GM12872 (cell line): ENCODE results near the gene ROMO1.

Source experiments
- CTCF ChIP-seq: IDR thresholded peaks from 3 replicates; pipeline ENCODE4 v1.5.1; 2011; ENCODE audit warnings: low read depth, mild to moderate bottlenecking, low read length, moderate library complexity; ENCODE audit not compliant: insufficient read depth

ROMO1 gene

GRCh38 chr20:35665949-35666288 is 33.3 kb upstream of the ROMO1 start:
- TF ChIP-seq CTCF: no peak

- no peak for TF ChIP-seq CTCF
These were observed 30.0 kb upstream of the ROMO1 start for GRCh38 chr20:35669221-35669620.

GRCh38 chr20:35669681-35670080 is 29.5 kb upstream of the ROMO1 start:
- no peak for TF ChIP-seq CTCF

GRCh38 chr20:35673884-35674283 is 25.3 kb upstream of the ROMO1 start:
- TF ChIP-seq CTCF: no peak

- no peak for TF ChIP-seq CTCF
These were observed 24.3 kb upstream of the ROMO1 start for GRCh38 chr20:35674921-35675320.

- no peak for TF ChIP-seq CTCF
These were observed 18.6 kb upstream of the ROMO1 start for GRCh38 chr20:35680452-35681183.

GRCh38 chr20:35681960-35682359 is 17.2 kb upstream of the ROMO1 start:
- TF ChIP-seq CTCF: no peak
